NCI-H1436 treated with DMSO at 0.1 percent for 48 hours (cell line): ENCODE results near the gene ACSF3.

Experiments
- DNase-seq: peaks from one replicate; lab custom pipeline; 2025; lab: John Stamatoyannopoulos, UW

Gene ACSF3

GRCh38 chr16:89131783-89132182 is 38.1 kb downstream of the ACSF3 start:
- no peak for DNase-seq

- no peak for DNase-seq
These were observed 38.7 kb downstream of the ACSF3 start for GRCh38 chr16:89132194-89133005.

GRCh38 chr16:89133457-89134127 is 39.9 kb downstream of the ACSF3 start:
- no peak for DNase-seq

GRCh38 chr16:89134269-89134668 is 40.6 kb downstream of the ACSF3 start:
- DNase-seq, result no peak

- no peak for DNase-seq
These were observed 41.5 kb downstream of the ACSF3 start for GRCh38 chr16:89135166-89135565.

GRCh38 chr16:89135971-89136765 is 42.5 kb downstream of the ACSF3 start:
- DNase-seq, result peak; percentile 57

GRCh38 chr16:89136931-89137330 is 43.3 kb downstream of the ACSF3 start:
- DNase-seq, result no peak

GRCh38 chr16:89137666-89138512 is 44.2 kb downstream of the ACSF3 start:
- no peak for DNase-seq

- no peak for DNase-seq
These were observed 44.8 kb downstream of the ACSF3 start for GRCh38 chr16:89138513-89138795.

GRCh38 chr16:89138843-89139520 is 45.3 kb downstream of the ACSF3 start:
- DNase-seq, result no peak

- DNase-seq, result no peak
These were observed 46.3 kb downstream of the ACSF3 start for GRCh38 chr16:89139907-89140361.

GRCh38 chr16:89140401-89140800 is 46.7 kb downstream of the ACSF3 start:
- DNase-seq, result no peak

GRCh38 chr16:89140981-89141883 is 47.6 kb downstream of the ACSF3 start:
- DNase-seq, result no peak

GRCh38 chr16:89141884-89142267 is 48.2 kb downstream of the ACSF3 start:
- DNase-seq, result no peak

GRCh38 chr16:89142474-89143195 is 49.0 kb downstream of the ACSF3 start:
- DNase-seq, result no peak

GRCh38 chr16:89143201-89143741 is 49.6 kb downstream of the ACSF3 start:
- DNase-seq, result no peak

GRCh38 chr16:89143911-89144675 is 50.4 kb downstream of the ACSF3 start:
- no peak for DNase-seq

GRCh38 chr16:89144681-89145080 is 51.0 kb downstream of the ACSF3 start:
- DNase-seq, result no peak
